H9 (cell line): ENCODE measurements around the gene CDH22. TPM values are rescaled to one million over a fixed set of nuclear protein-coding genes. Genes with fewer than 3 reads are reported as not detected.
A peak's percentile ranks its signal among the peaks of the same experiment; 100 is the strongest.

Source experiments
- DNase-seq: peaks from one replicate; pipeline ENCODE4 v3.0.0-alpha.2; 2017
- H2AFZ ChIP-seq: one replicate; pipeline ENCODE4 v1.6.1; 2013; ENCODE audit warnings: mild to moderate bottlenecking, low read length, control low read depth, moderate library complexity
- H2AK5ac ChIP-seq: 2 replicates; pipeline ENCODE4 v1.6.1; 2013; ENCODE audit warnings: low read length, control low read depth, mixed read lengths; ENCODE audit not compliant: insufficient read length
- H2BK120ac ChIP-seq: one replicate; pipeline ENCODE4 v1.6.1; 2013; ENCODE audit warnings: low read depth, mild to moderate bottlenecking, low read length, control low read depth, inconsistent platforms; ENCODE audit not compliant: poor library complexity, severe bottlenecking
- H2BK12ac ChIP-seq: 2 replicates; pipeline ENCODE4 v1.6.1; 2013; ENCODE audit warnings: low read length, control low read depth, mixed read lengths, low read depth; ENCODE audit not compliant: insufficient read length
- H2BK15ac ChIP-seq: 2 replicates; pipeline ENCODE4 v1.6.1; 2013; ENCODE audit warnings: low read depth, low read length, control low read depth
- H2BK20ac ChIP-seq: one replicate; pipeline ENCODE4 v1.6.1; 2013; ENCODE audit warnings: low read depth, mild to moderate bottlenecking, low read length, control low read depth, inconsistent platforms; ENCODE audit not compliant: poor library complexity, severe bottlenecking
- H2BK5ac ChIP-seq: 2 replicates; pipeline ENCODE4 v1.6.1; 2013; ENCODE audit warnings: low read length, control low read depth, mixed read lengths; ENCODE audit not compliant: insufficient read length
- H3K14ac ChIP-seq: 2 replicates; pipeline ENCODE4 v1.6.1; 2013; ENCODE audit warnings: low read length, control low read depth; ENCODE audit not compliant: insufficient read depth
- H3K18ac ChIP-seq: 2 replicates; pipeline ENCODE4 v1.6.1; 2013; ENCODE audit warnings: low read depth, mild to moderate bottlenecking, mixed read lengths, low read length, control low read depth; ENCODE audit not compliant: insufficient read length
- H3K23ac ChIP-seq: 2 replicates; pipeline ENCODE4 v1.6.1; 2013; ENCODE audit warnings: low read length, control low read depth, mixed read lengths, low read depth; ENCODE audit not compliant: insufficient read length
- H3K23me2 ChIP-seq: 2 replicates; pipeline ENCODE4 v1.6.1; 2013; ENCODE audit warnings: low read depth, mild to moderate bottlenecking, mixed read lengths, low read length, control low read depth; ENCODE audit not compliant: insufficient read length, poor library complexity, severe bottlenecking
- H3K27ac ChIP-seq: 2 replicates; pipeline ENCODE4 v1.5.1; 2013; ENCODE audit warnings: low read length, control low read depth, mixed read lengths, low read depth; ENCODE audit not compliant: insufficient read length
- H3K27me3 ChIP-seq: 2 replicates; pipeline ENCODE4 v1.6.1; 2013; ENCODE audit warnings: low read length, control low read depth, inconsistent platforms; ENCODE audit not compliant: insufficient read depth
- H3K4ac ChIP-seq: 2 replicates; pipeline ENCODE4 v1.6.1; 2013; ENCODE audit warnings: low read depth, mild to moderate bottlenecking, control low read depth, inconsistent platforms, low read length, moderate library complexity
- H3K4me1 ChIP-seq: 2 replicates; pipeline ENCODE4 v1.6.1; 2013; ENCODE audit warnings: low read length, control low read depth, inconsistent platforms; ENCODE audit not compliant: insufficient read depth
- H3K4me2 ChIP-seq: 2 replicates; pipeline ENCODE4 v1.6.1; 2013; ENCODE audit warnings: low read length, control low read depth, mixed read lengths; ENCODE audit not compliant: insufficient read length, insufficient read depth
- H3K56ac ChIP-seq: 2 replicates; pipeline ENCODE4 v1.6.1; 2013; ENCODE audit warnings: low read depth, mild to moderate bottlenecking, mixed read lengths, low read length, control low read depth; ENCODE audit not compliant: insufficient read length
- H3K79me1 ChIP-seq: 2 replicates; pipeline ENCODE4 v1.6.1; 2013; ENCODE audit warnings: low read depth, mild to moderate bottlenecking, moderate library complexity, low read length, control low read depth, inconsistent platforms; ENCODE audit not compliant: insufficient read depth, poor library complexity, severe bottlenecking
- H3K79me2 ChIP-seq: 2 replicates; pipeline ENCODE4 v1.6.1; 2013; ENCODE audit warnings: low read length, control low read depth, inconsistent platforms; ENCODE audit not compliant: insufficient read depth
- H3K9ac ChIP-seq: 2 replicates; pipeline ENCODE4 v1.6.1; 2013; ENCODE audit warnings: low read length, control low read depth, mixed read lengths; ENCODE audit not compliant: insufficient read length; ENCODE audit errors: extremely low read depth
- H3K9me3 ChIP-seq: one replicate; pipeline ENCODE4 v1.6.1; 2013; ENCODE audit warnings: low read depth, low read length, inconsistent platforms; ENCODE audit not compliant: control insufficient read depth
- H3T11ph ChIP-seq: one replicate; pipeline ENCODE4 v1.6.1; 2013; ENCODE audit warnings: mild to moderate bottlenecking, low read length, control low read depth, inconsistent platforms
- H4K20me1 ChIP-seq: one replicate; pipeline ENCODE4 v1.6.1; 2013; ENCODE audit not compliant: control insufficient read depth, insufficient read length, insufficient read depth
- H4K5ac ChIP-seq: 2 replicates; pipeline ENCODE4 v1.6.1; 2013; ENCODE audit warnings: low read depth, mild to moderate bottlenecking, mixed read lengths, low read length, control low read depth; ENCODE audit not compliant: insufficient read length
- H4K8ac ChIP-seq: replicated peaks from 2 replicates; pipeline ENCODE4 v1.6.1; 2013; ENCODE audit warnings: low read length, control low read depth, mixed read lengths, low read depth; ENCODE audit not compliant: insufficient read length
- H4K91ac ChIP-seq: 2 replicates; pipeline ENCODE4 v1.6.1; 2013; ENCODE audit warnings: low read depth, mild to moderate bottlenecking, moderate library complexity, mixed read lengths, low read length, control low read depth; ENCODE audit not compliant: insufficient read length
- H3K27ac Mint-ChIP-seq, 3 experiments: 2 replicates in 2 of 3; 3 replicates in 1 of 3; pipeline ENCODE4 v1.8.0; 2020 to 2021; ENCODE audit warnings: mixed read lengths in 3 of 3, mild to moderate bottlenecking in 1 of 3, moderate library complexity in 1 of 3
- H3K27me3 Mint-ChIP-seq: 2 replicates; pipeline ENCODE4 v1.8.0; 2021; ENCODE audit warnings: low read depth, mild to moderate bottlenecking, moderate library complexity, mixed read lengths
- H3K36me3 Mint-ChIP-seq, 3 experiments: 2 replicates in 2 of 3; 3 replicates in 1 of 3; pipeline ENCODE4 v1.8.0; 2020 to 2021; ENCODE audit warnings: low read depth in 3 of 3, mixed read lengths in 3 of 3; ENCODE audit not compliant: insufficient read depth in 1 of 3
- H3K4me1 Mint-ChIP-seq, 2 experiments: 2 replicates each; pipeline ENCODE4 v1.8.0; 2020; ENCODE audit warnings: mixed read lengths in 2 of 2
- H3K4me3 Mint-ChIP-seq, 2 experiments: 2 replicates in 1 of 2; 3 replicates in 1 of 2; pipeline ENCODE4 v1.8.0; 2020 to 2021; ENCODE audit warnings: mild to moderate bottlenecking in 2 of 2, mixed read lengths in 2 of 2, moderate library complexity in 1 of 2
- H3K9me3 Mint-ChIP-seq, 2 experiments: 2 replicates in 1 of 2; 3 replicates in 1 of 2; pipeline ENCODE4 v1.8.0; 2020; ENCODE audit warnings: mild to moderate bottlenecking in 2 of 2, mixed read lengths in 2 of 2, moderate library complexity in 1 of 2
- WGBS: extraction: QIAGEN DNeasy Blood & Tissue Kit; methylation state at CpG from one replicate; pipeline ENCODE4 v1.1.7; 2013; ENCODE audit warnings: missing lambda C conversion rate, low lambda C conversion rate, mixed read lengths; ENCODE audit not compliant: insufficient read length; ENCODE audit errors: extremely low coverage; 5-methylcytosine and 5-hydroxymethylcytosine counted together
- total RNA-seq: library from RNA; stranded (reverse); gene quantifications from 2 replicates; pipeline ENCODE4 v1.2.1, GENCODE V29; 2021
- TF ChIP-seq, protein P1 (sequence below): fragments of 200-600 bp; sonication (generic); conservative IDR thresholded peaks from 3 replicates; pipeline ENCODE4 v1.8.0; 2021; ENCODE audit warnings: antibody characterized with exemption, mild to moderate bottlenecking

Gene CDH22
- total RNA-seq, 1 experiment from 2014 or later: not detected

GRCh38 chr20:46312945-46313861 is 4.9 kb upstream of the CDH22 start:
- H3K79me1 ChIP-seq: no peaks in the 10 kb centered on the region
- no peak overlapping the region for H3K27ac ChIP-seq
- H3T11ph ChIP-seq: no peak overlapping the region
- DNase-seq: no peak
- H4K91ac ChIP-seq: no peak overlapping the region
- H2BK5ac ChIP-seq: no peak overlapping the region
- Mint-ChIP-seq H3K27ac (no peak overlapping the region), H3K27me3 (peaks cover 91% of the 10 kb centered on the region), H3K9me3 (no peaks in the 10 kb centered on the region; a peak in 1 of 5 replicates), H3K4me1 (peaks cover 10 to 16% of the 10 kb centered on the region in 2 experiments), H3K4me3 (peak overlapping the region; percentile 62 to 74; a peak in 4 of 5 replicates), H3K36me3 (no peaks in the 10 kb centered on the region; a peak in 1 of 7 replicates)
- peak overlapping the region; percentile 49 for H3K4me2 ChIP-seq
- H2BK15ac ChIP-seq: no peak overlapping the region
- no peak overlapping the region for H2BK120ac ChIP-seq
- H3K14ac ChIP-seq: no peak overlapping the region
- TF ChIP-seq, protein P1, sequence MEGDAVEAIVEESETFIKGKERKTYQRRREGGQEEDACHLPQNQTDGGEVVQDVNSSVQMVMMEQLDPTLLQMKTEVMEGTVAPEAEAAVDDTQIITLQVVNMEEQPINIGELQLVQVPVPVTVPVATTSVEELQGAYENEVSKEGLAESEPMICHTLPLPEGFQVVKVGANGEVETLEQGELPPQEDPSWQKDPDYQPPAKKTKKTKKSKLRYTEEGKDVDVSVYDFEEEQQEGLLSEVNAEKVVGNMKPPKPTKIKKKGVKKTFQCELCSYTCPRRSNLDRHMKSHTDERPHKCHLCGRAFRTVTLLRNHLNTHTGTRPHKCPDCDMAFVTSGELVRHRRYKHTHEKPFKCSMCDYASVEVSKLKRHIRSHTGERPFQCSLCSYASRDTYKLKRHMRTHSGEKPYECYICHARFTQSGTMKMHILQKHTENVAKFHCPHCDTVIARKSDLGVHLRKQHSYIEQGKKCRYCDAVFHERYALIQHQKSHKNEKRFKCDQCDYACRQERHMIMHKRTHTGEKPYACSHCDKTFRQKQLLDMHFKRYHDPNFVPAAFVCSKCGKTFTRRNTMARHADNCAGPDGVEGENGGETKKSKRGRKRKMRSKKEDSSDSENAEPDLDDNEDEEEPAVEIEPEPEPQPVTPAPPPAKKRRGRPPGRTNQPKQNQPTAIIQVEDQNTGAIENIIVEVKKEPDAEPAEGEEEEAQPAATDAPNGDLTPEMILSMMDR: no peak
- H3K9ac ChIP-seq: no peak overlapping the region
- no peak overlapping the region for H3K56ac ChIP-seq
- H3K4ac ChIP-seq: no peak overlapping the region
- WGBS: no CpG with 5 or more reads among the region's 16 CpGs
- H3K18ac ChIP-seq: no peak overlapping the region
- H3K4me1 ChIP-seq: no peaks in the 10 kb centered on the region
- H4K20me1 ChIP-seq: no peaks in the 10 kb centered on the region
- H4K8ac ChIP-seq: no peak overlapping the region
- H4K5ac ChIP-seq: no peak overlapping the region
- H2AK5ac ChIP-seq: no peak overlapping the region
- H3K27me3 ChIP-seq: peaks cover 39% of the 10 kb centered on the region; the same call in 1 of the 2 replicates
- H3K79me2 ChIP-seq: no peaks in the 10 kb centered on the region
- peaks cover 2% of the 10 kb centered on the region for H3K23me2 ChIP-seq
- H3K9me3 ChIP-seq: no peaks in the 10 kb centered on the region
- H2AFZ ChIP-seq: no peak overlapping the region
- H2BK20ac ChIP-seq: no peak overlapping the region
- no peak overlapping the region for H3K23ac ChIP-seq
- no peak overlapping the region for H2BK12ac ChIP-seq
